Heart left ventricle (tissue), 16 donors: ENCODE measurements around the gene AHRR. TPM values are rescaled to one million over a fixed set of nuclear protein-coding genes. Genes with fewer than 3 reads are reported as not detected.

Experiments
- ATAC-seq, 4 donors: fragments of 200-7000 bp; cut with Tn5 transposase; one replicate each; pipeline ENCODE4 v1.9.1; 2020 to 2022; ENCODE audit warnings: moderate library complexity in 4 of 4, mild to moderate bottlenecking in 3 of 4, moderate number of reproducible peaks in 1 of 4
- DNase-seq, 5 donors: peaks; one replicate each; pipeline ENCODE4 v3.0.0-alpha.2; 2020
- H3K27ac ChIP-seq, 12 donors: fragments of 200-600 bp; sonication (generic) in 4 of 12; one replicate each; pipeline versions ENCODE4 v1.5.0 to v1.8.0; 2016 to 2022; ENCODE audit warnings: mild to moderate bottlenecking in 2 of 12
- H3K27me3 ChIP-seq, 9 donors: fragments of 200-600 bp; sonication (generic) in 2 of 9; one replicate each; pipeline versions ENCODE4 v1.5.1 to v1.8.0; 2016 to 2022; ENCODE audit warnings: mild to moderate bottlenecking in 3 of 9
- H3K36me3 ChIP-seq, 9 donors: fragments of 200-600 bp; sonication (generic) in 2 of 9; one replicate each; pipeline versions ENCODE4 v1.5.0 to v1.8.0; 2018 to 2022; ENCODE audit warnings: mild to moderate bottlenecking in 2 of 9
- H3K4me1 ChIP-seq, 12 donors: fragments of 200-600 bp; sonication (generic) in 4 of 12; one replicate each; pipeline versions ENCODE4 v1.5.0 to v1.8.0; 2016 to 2022; ENCODE audit warnings: mild to moderate bottlenecking in 3 of 12
- H3K4me3 ChIP-seq, 12 donors: fragments of 200-600 bp; sonication (generic) in 4 of 12; one replicate each; pipeline versions ENCODE4 v1.5.0 to v1.8.0; 2017 to 2022; ENCODE audit warnings: mild to moderate bottlenecking in 9 of 12, moderate library complexity in 4 of 12
- H3K9me3 ChIP-seq, 12 donors: fragments of 200-600 bp; sonication (generic) in 4 of 12; one replicate each; pipeline versions ENCODE4 v1.5.0 to v1.8.0; 2016 to 2022; ENCODE audit warnings: mild to moderate bottlenecking in 1 of 12
- POLR2A ChIP-seq, 2 donors: fragments of 450-650 bp; IDR thresholded peaks; one replicate each; pipeline ENCODE4 v1.6.1; 2017; ENCODE audit warnings: antibody characterized with exemption in 2 of 2, mild to moderate bottlenecking in 2 of 2, moderate library complexity in 2 of 2
- WGBS, 4 donors: extraction: QIAGEN DNeasy Blood & Tissue Kit in 2 of 4; methylation state at CpG; one replicate each; pipeline versions ENCODE4 v1.1.5 to v1.1.7; 2013 to 2018; 5-methylcytosine and 5-hydroxymethylcytosine counted together
- intact Hi-C, 10 donors: fragments of 100-400 bp; cut with DNase I; formaldehyde crosslinking; loops; one replicate each; pipeline versions ENCODE4 v1.11.1 to v1.14.2; 2022
- polyA plus RNA-seq, 2 donors: library from polyadenylated mRNA; stranded (reverse); fragments of 200-250 nt; gene quantifications; one replicate each; pipeline ENCODE4 v1.2.3, GENCODE V29; 2013
- total RNA-seq, 9 donors: library from RNA; depleted of rRNA in 2 of 9; stranded (reverse); fragments of >200 nt in 2 of 9; fragmentation: NEBNext Ultra II Directional in 3 of 9; extraction: Animal tissue kit (Norgen Biotek cat#: 25700) in 3 of 9; gene quantifications; one replicate each; pipeline versions ENCODE4 v1.1.0 to v1.2.4, GENCODE V29; 2016 to 2023
- TF ChIP-seq, protein P1 (sequence below), 12 donors: fragments of 200-600 bp; sonication (generic) in 4 of 12; IDR thresholded peaks; one replicate each; pipeline versions ENCODE4 v1.5.0 to v1.8.0; 2018 to 2022; ENCODE audit warnings: antibody characterized with exemption in 12 of 12, mild to moderate bottlenecking in 5 of 12
- donor health status: ischemic (EF 13 %, LVEDD 7.1; RV severe dilation, severe dysfunction).
- donor health status: healthy with polysubstance abuse.
- donor health status: DM: no; HTN: yes; CAD: no.
- donor health status: DM: no; HTN: no; CAD: no.
- donor health status: ischemic (EF 25% LVEDD 6.9; RV normal size, moderate dysfunction).
- donor health status: ischemic (EF 25% LVEDD 5.7; RV mildly dilated, moderate dysfunction).
- donor health status: healthy.
- donor health status: DM: yes; HTN: yes; CAD: no.
- donor health status: ischemic (EF 35%, LVEDD 5.7; RV mildly dilated, moderate dysfunction).
- donor health status: nonischemic (EF 11% LVEDD 7.7; RV severe dilation, severe dysfunction).
- donor health status: DM: yes; HTN: yes; CAD: no.
- donor health status: PGD.
- donor health status: ischemic (EF 29% LVEDD 5.4; RV normal size, mild dysfunction).
- donor health status: nonischemic (EF 23%, LVEDD 6.1; RV moderate dilation, normal function).

Gene AHRR
- total and polyA plus RNA-seq, 11 donors = 0.11 to 0.69 (median 0.26) TPM; not detected in 2

GRCh38 chr5:375336-375920 is 53.9 kb downstream of the AHRR start:
- intact Hi-C loops = no loop called here
- Histone ChIP-seq H3K36me3 (no peaks in the 10 kb centered on the region), H3K4me1 (peaks cover 0 to 18% (median 3%) of the 10 kb centered on the region in 12 donors), H3K4me3 (no peak overlapping the region), H3K27ac (no peak overlapping the region), H3K9me3 (peaks cover 0 to 8% (median 0%) of the 10 kb centered on the region in 12 donors), H3K27me3 (peaks cover 9 to 29% (median 17%) of the 10 kb centered on the region in 9 donors)
- no peak for ATAC-seq
- no peak for TF ChIP-seq POLR2A (IDR thresholded peaks at IDR 0.05)
- TF ChIP-seq, protein P1, sequence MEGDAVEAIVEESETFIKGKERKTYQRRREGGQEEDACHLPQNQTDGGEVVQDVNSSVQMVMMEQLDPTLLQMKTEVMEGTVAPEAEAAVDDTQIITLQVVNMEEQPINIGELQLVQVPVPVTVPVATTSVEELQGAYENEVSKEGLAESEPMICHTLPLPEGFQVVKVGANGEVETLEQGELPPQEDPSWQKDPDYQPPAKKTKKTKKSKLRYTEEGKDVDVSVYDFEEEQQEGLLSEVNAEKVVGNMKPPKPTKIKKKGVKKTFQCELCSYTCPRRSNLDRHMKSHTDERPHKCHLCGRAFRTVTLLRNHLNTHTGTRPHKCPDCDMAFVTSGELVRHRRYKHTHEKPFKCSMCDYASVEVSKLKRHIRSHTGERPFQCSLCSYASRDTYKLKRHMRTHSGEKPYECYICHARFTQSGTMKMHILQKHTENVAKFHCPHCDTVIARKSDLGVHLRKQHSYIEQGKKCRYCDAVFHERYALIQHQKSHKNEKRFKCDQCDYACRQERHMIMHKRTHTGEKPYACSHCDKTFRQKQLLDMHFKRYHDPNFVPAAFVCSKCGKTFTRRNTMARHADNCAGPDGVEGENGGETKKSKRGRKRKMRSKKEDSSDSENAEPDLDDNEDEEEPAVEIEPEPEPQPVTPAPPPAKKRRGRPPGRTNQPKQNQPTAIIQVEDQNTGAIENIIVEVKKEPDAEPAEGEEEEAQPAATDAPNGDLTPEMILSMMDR (IDR thresholded peaks at IDR 0.05) = no peak
- WGBS, 4 donors = 90 to 95% (median 93%) methylated on average over 4 to 21 of the region's 21 CpGs
- DNase-seq = peak in 2 of 5 donors; percentile 15 to 47

- ATAC-seq (peak in 1 of 4 donors; percentile 13), DNase-seq (peak in 3 of 5 donors; percentile 8 to 58 (median 12))
- WGBS, 4 donors = 87 to 89% (median 88%) methylated on average over 23 to 30 of the region's 30 CpGs
- Histone ChIP-seq H3K9me3 (peaks cover 0 to 15% (median 0%) of the 10 kb centered on the region in 12 donors), H3K27ac (no peak overlapping the region), H3K36me3 (no peaks in the 10 kb centered on the region), H3K4me1 (peaks cover 0 to 18% (median 3%) of the 10 kb centered on the region in 12 donors), H3K4me3 (no peak overlapping the region), H3K27me3 (peaks cover 9 to 29% (median 17%) of the 10 kb centered on the region in 9 donors)
- TF ChIP-seq, protein P1 (IDR thresholded peaks at IDR 0.05) = no peak
- TF ChIP-seq POLR2A (IDR thresholded peaks at IDR 0.05) = no peak
- intact Hi-C loops = no loop called here
Observed at GRCh38 chr5:375921-376798, 54.6 kb downstream of the AHRR start.

DNA sequence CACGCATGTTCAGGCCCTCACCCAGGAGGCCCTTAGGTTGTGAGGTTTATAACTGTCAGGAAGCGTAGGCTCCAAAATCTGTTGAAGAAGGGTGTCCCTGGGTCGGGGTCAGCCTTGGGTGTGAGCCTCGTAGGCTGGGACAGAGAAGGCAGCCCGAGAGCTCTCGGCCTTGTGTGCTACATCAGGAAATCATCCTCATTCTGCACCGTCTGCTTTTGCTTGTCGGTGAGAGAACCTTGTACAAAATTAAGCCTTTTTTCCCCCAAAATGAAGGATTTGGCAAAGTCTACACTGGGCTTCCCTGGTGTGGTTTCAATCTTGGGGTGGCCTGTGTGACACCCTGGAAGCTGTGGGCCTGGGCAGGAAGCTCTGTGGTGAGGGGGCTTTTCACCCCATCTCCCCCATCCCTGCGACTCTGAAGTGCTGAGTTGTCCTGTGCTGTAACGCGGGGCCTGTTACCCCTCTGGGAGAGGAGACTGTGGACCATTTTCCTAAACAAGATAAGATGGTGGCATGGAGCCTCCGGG is 55.3 kb downstream of the AHRR start:
- no peak overlapping the region for H3K4me3 ChIP-seq
- DNase-seq = peak in 1 of 5 donors; percentile 4
- intact Hi-C loops = no loop called here

More for the DNA sequence above, 55.3 kb downstream of the AHRR start:
- no peak for ATAC-seq
- H3K9me3 ChIP-seq = peaks cover 0 to 22% (median 0%) of the 10 kb centered on the region in 12 donors
- no peak for TF ChIP-seq POLR2A (IDR thresholded peaks at IDR 0.05)
- TF ChIP-seq, protein P1 (IDR thresholded peaks at IDR 0.05) = no peak
- H3K4me1 ChIP-seq = peaks cover 0 to 18% (median 3%) of the 10 kb centered on the region in 12 donors
- no peak overlapping the region for H3K27ac ChIP-seq
- peaks cover 9 to 29% (median 17%) of the 10 kb centered on the region in 9 donors for H3K27me3 ChIP-seq
- WGBS, 4 donors = 93 to 95% (median 94%) methylated on average over 10 to 12 of the region's 12 CpGs
- H3K36me3 ChIP-seq = no peaks in the 10 kb centered on the region
